UCSD-AML1 (cell line): ENCODE measurements around the gene NPL.

Experiments
- DNase-seq: peaks from one replicate; lab custom pipeline; 2025; ENCODE audit not compliant: unreplicated experiment; lab: John Stamatoyannopoulos, UW

Gene NPL

DNA sequence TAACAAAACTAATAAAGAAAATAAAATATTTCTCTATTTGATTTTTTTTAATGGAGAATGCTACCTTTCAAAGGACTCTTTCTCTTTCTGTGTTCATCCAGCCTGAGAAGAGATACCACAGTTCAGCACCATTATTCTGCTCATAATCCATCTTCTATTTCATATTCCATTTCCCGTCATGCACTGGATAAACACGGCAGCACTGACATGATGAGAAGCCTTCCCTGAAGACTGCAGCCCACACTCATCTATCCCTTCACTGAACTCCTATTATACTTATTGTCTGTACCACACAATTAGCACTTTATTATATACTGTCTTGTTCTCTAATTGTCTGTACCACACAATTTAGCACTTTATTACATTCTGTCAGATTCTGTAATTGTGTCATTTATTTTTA is 10.7 kb upstream of the NPL start:
- no peak for DNase-seq

DNA sequence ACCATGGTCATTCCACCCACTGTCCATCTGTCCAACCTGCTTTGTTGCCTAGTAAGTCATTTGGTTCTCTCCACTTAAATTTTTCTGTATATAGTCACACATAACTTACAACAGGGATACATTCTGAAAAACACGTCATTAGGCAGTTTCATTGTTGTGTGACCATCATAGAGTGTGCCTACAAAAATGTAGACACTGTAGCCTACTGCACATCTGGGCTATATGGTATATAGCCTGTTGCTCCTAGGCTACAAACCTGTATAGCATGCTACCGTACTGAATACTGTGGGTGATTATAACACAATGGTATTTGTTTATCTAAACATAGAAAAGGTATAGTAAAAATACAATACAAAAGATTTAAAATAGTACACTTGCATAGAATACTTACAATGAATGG is 10.0 kb upstream of the NPL start:
- DNase-seq, result no peak

DNA sequence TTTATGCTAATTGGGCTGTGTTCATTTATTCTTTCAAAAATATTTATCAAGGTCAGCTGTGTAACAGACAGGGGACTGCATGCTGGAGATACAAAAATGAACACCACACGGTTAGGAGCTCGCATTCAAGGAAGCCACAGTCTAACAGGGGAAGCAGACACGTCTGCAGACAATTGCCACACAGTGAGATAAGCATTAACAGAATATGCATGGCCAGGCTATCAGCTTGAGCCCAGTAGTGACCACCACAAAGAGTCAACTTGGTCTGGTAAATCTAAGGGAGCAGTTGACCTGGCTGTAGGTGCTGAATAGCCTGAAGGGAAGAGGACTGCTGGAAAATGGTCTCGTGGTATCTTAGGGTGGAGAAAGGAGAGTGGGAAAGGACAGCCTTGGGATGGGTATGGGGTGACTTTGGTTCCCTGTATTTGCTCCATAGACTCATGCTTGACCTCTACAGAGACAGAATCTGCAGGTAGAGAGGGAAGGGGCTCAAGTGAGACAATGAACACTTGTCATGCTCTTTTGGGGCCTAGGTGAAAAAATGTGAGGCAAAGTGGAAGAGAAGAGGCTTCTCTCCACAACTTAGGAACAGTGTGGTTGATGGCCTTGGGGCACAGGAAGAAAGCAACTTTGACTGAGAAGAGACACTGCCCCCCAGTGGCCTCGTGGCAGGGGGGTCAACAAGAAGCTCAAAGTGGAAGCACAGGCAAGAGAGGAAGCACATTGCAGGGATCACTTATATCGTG is 7.6 kb upstream of the NPL start:
- DNase-seq, result peak; percentile 85

- DNase-seq, result no peak
Observed at GRCh38 chr1:182782587-182782913, 7.0 kb upstream of the NPL start.

DNA sequence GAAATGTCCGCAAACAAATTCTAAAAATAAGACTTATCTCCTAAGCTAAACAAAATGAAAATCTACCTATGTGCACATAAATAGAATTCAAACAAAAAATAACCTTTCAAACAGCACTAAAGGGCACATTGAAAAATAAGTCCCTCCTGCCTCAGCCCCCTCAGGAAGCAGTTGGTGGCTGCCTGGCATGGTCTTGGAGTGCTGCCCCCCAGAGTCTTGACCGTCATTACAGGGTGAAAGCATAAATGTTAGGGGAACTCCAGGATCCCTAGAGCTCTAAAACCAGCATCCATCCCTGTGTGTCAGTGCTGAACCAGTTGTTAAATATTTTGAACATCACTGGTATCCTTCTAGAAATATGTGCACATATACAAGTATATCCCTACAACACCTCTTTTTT is 6.5 kb upstream of the NPL start:
- peak; percentile 35 for DNase-seq

DNA sequence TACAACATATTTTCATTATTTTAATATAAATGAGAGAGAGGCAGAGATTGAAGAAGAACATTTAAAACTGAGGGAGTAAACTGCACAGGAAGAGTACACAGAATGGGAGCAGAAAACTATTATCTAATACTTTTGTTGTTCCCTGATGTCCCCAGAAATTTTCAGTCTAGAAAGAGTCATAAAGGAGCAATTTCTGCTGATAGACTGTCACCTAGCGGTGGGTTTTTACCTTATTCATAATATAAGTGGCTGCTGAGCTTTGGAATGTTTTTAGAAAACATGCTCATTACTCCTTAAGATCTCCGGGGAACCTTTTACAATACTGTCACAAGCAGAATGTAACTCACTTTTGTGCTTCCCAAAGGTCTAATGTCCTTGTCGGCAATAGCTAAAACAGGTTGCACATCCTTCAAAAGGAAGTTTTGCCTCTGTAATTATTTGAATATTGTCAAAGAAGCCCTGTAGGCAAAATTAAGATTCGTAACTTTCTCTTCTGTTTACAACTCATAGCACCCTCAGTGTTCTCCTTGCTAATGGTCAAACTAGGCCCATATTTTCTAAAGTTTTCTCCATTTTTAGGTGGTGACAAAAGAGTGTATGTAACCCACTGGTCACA is 4.9 kb upstream of the NPL start:
- no peak for DNase-seq

GRCh38 chr1:182785181-182785580 is 4.4 kb upstream of the NPL start:
- no peak for DNase-seq

- peak; percentile 58 for DNase-seq
Observed at GRCh38 chr1:182786223-182786994, 3.2 kb upstream of the NPL start.

DNA sequence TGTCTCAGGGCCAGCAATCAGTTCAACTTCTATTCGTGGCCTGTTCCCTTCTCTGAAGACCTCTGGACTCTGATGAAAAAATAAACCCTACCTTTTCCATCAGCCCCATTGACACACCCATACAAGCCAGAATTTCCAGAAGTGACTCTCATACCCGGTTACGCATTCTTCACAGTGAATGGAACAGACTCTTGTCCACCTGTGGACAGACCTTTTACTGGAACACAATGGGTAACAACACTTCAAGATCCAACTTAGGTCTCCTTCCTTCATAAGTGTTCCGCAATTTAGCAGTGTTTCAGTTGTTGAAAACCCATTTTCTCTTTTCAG is 2.6 kb upstream of the NPL start:
- DNase-seq, result no peak

GRCh38 chr1:182791281-182792179 is 2.0 kb downstream of the NPL start:
- DNase-seq, result no peak

DNA sequence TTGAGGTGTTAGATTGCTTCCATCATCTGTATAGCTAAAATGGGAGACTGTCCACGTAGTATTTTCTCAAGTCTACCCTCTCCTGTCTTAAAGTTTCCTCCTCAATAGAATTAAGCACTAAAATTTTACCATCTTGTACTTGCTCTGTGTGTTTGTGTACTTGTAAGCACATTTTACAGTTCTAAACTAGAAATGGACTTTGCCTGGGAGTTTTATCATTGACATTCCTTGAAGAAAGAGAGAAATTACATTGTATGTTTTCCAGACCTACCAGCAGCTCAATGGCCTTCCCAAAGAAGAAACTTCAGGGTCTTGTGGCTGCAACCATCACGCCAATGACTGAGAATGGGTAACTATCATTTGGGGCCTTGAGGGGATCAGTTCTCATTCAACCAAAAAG is 4.5 kb downstream of the NPL start:
- no peak for DNase-seq

- DNase-seq, result no peak
Observed at GRCh38 chr1:182794676-182795201, 5.2 kb downstream of the NPL start.

DNA sequence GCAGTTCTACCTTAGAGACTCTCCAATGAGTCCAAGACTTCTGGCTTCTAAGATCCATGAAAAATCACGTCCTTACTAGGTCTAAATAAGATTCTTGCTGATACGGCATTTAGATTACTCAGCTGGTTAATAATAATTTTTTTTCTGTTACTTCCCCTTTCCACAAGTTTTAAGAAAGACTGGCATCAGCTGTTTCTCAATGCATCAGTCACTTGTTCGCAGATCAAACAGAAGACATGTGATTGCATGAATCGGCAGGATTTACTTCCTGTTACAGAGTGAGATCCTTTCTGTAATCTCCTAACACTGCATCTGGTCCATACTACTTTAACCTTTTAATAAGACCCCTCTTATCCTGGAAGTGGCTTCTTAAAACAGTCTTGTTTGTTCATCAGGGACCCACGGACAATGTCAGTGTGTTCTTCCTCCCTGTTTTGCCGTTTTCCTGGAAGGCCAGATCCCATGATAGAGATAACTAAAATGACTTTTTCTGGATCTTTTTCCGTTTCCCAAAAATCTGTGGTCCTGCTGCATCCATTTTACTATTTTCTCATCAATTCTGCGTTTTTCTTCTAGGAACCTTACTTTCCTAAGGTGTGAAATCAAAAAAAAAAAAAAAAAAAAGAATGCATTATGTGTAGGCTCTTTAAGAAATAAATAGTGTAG is 6.1 kb downstream of the NPL start:
- DNase-seq, result no peak

DNA sequence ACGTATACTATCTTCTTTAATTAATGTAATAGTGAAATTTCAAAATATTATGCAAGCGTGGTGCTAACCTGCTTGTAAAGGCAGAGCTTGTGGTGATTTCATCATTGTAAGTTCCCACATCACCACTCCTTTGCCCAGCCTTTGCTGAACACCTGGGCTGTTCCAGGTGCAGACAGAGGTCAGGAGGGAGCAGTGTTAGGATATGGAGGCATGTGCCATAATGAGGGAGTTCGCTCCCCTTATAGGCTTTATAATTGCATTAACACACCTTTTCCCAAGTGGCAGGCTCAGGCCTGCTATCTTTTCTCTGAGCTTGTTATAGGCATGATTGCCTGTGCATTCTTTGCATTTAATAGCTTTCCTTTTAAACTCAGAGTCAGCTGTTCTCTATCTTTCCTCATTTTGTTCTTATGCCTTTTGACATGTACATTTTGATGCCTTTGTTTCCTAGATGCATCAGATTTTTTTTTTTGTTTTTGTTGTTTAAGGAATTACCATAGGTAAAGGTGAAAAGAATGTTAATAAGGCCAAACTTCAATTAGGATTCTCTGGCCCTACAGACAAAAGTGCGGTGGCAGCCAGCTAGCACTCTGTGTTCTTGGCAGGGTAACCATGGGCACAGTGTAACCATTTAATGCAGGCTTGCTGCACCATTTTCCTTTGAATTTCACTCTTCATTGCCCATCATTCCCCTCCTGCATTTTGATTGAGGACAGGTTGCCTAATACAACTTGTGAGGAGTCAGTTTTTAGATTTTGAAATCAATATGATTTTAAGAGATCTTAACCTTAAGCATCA is 12.6 kb downstream of the NPL start:
- DNase-seq, result no peak

GRCh38 chr1:182803846-182804245 is 14.3 kb downstream of the NPL start:
- DNase-seq, result no peak

DNA sequence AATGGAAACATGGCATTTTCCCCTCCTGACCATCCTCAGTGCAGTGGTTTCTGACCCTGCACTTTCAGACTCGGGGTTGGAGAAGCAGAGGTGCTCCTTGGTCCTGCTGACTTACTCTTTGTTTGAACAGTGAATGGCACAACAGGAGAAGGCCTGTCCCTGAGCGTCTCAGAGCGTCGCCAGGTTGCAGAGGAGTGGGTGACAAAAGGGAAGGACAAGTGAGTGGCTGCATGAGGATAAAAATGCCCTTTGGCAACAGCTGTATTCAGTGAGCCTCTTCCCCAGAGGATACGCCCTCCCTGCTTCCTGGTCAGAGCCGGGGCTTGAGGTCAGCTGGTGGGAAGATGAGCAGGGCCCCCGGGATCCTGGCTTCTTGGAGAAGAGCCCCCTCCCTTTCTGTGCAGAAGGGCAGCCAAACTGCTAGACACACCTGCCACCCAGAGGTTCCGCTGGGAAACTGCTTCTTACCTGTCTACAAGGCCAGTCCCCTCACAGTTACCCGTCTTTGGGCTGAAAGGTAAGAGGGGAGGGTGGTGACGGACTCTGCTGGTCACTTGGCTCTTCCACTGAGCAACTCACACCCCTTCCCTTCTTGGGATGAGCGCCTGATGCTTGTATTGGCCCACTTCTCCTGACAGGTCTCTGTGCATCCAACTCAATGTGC is 16.6 kb downstream of the NPL start:
- DNase-seq, result no peak

DNA sequence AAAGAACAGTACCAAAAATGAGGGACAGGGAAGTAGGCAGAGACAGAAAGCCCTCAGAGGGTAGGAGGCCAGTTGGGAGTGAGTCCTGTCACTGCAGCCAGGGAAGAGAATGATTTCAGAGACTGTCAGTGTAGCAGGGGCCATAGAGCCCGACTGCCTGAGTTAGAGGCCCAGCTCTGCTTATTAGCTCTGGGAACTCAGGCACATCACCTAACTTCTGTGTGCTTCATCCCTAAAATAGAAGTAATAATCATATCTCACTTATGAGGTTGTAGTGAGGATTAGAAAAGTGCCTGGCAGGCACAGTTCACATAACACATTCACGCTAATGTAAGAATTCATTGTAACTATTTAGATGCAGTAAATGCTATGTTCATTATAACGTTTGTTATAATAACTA is 18.3 kb downstream of the NPL start:
- no peak for DNase-seq

GRCh38 chr1:182809414-182809957 is 19.9 kb downstream of the NPL start:
- no peak for DNase-seq
